MCF 10A (cell line): ENCODE data around the gene CNNM2. TPM values are rescaled to one million over a fixed set of nuclear protein-coding genes. Genes with fewer than 3 reads are reported as not detected.

Experiments
- BruUV-seq: library from RNA; stranded (reverse); fragments of 400-500 nt; replicated peaks from 2 replicates; lab custom pipeline; 2021; lab: Mats Ljungman, UMichigan
- CTCF ChIA-PET: fragments of 300-600 bp; sonication (Branson Sonifier 250); formaldehyde crosslinking; extraction: SDS; loops from one replicate; lab custom pipeline; 2021; ENCODE audit warnings: antibody characterized with exemption, inconsistent platforms; lab: Yijun Ruan, JAX
- POLR2A ChIA-PET: fragments of 300-600, 350-650 bp; sonication (Branson Sonifier 250); formaldehyde crosslinking; extraction: SDS; loops from one replicate; lab custom pipeline; 2020; ENCODE audit warnings: antibody characterized with exemption, inconsistent platforms; lab: Yijun Ruan, JAX
- DNase-seq: peaks from one replicate; pipeline ENCODE4 v3.0.0-alpha.2; 2018; ENCODE audit not compliant: unreplicated experiment
- H3K27ac Mint-ChIP-seq: one replicate; pipeline ENCODE4 v1.8.0; 2022; ENCODE audit warnings: mild to moderate bottlenecking, low read depth, mixed read lengths; ENCODE audit not compliant: unreplicated experiment
- H3K27me3 Mint-ChIP-seq: one replicate; pipeline ENCODE4 v1.8.0; 2022; ENCODE audit warnings: mixed read lengths; ENCODE audit not compliant: insufficient read depth, unreplicated experiment
- H3K36me3 Mint-ChIP-seq: one replicate; pipeline ENCODE4 v1.8.0; 2022; ENCODE audit warnings: mild to moderate bottlenecking, moderate library complexity, mixed read lengths; ENCODE audit not compliant: insufficient read depth, unreplicated experiment
- H3K4me1 Mint-ChIP-seq: one replicate; pipeline ENCODE4 v1.8.0; 2022; ENCODE audit warnings: mixed read lengths; ENCODE audit not compliant: insufficient read depth, unreplicated experiment
- H3K4me3 Mint-ChIP-seq: one replicate; pipeline ENCODE4 v1.8.0; 2022; ENCODE audit warnings: mild to moderate bottlenecking, moderate library complexity, mixed read lengths; ENCODE audit not compliant: unreplicated experiment
- H3K9me3 Mint-ChIP-seq: one replicate; pipeline ENCODE4 v1.8.0; 2022; ENCODE audit warnings: mixed read lengths; ENCODE audit not compliant: unreplicated experiment
- CTCF ChIP-seq: fragments of 200-600 bp; IDR thresholded peaks from one replicate; pipeline ENCODE4 v1.8.0; 2022; ENCODE audit warnings: antibody characterized with exemption, mild to moderate bottlenecking; ENCODE audit not compliant: unreplicated experiment
- intact Hi-C: fragments of 100-400 bp; cut with micrococcal nuclease; formaldehyde crosslinking; loops from 2 replicates; pipeline ENCODE4 v1.14.1; 2022
- total RNA-seq: library from RNA; stranded (reverse); gene quantifications from 2 replicates; pipeline ENCODE4 v1.2.3, GENCODE V29; 2022

Gene CNNM2
- total RNA-seq, 1 experiment from 2014 or later = 5.6 TPM

DNA sequence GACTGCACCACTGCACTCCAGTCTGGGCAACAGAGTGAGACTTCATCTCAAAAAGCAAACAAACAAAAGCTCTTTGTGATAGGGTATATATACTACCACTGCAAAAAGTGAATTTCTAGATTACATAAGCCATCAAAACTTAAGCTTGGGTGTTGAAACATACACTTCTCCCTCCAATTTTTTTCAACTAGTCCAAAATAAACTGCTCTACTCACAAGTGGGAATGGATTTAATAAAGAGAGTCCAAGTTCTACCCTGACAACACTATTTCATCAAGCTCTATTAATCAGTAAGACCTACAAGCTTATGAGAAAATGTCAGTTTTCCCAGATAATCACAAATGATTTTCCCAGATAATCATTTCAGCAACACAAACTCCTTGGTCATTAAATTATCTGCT is 192.3 kb downstream of the CNNM2 start:
- H3K27me3 Mint-ChIP-seq = no peaks in the 10 kb centered on the region
- no peak for TF ChIP-seq CTCF
- peaks cover 28% of the 10 kb centered on the region for H3K36me3 Mint-ChIP-seq
- peaks cover 13% of the 10 kb centered on the region for H3K4me1 Mint-ChIP-seq
- H3K27ac Mint-ChIP-seq = no peak overlapping the region
- DNase-seq = no peak
- BruUV-seq = no TSS peak
- no peaks in the 10 kb centered on the region for H3K9me3 Mint-ChIP-seq
- ChIA-PET CTCF (interaction anchor here (0.5 to 1.1 kb wide), 3 partner anchors 11 to 224 kb away, joined by 3 to 4 read pairs (median 3); no protein-coding TSS in a partner anchor), POLR2A (interaction anchor here (0.9 to 3.1 kb wide), 7 partner anchors 9 to 256 kb away, joined by 3 to 13 read pairs (median 4); partner anchors contain the start of genes BORCS7, CNNM2 and NT5C2)
- no peak overlapping the region for H3K4me3 Mint-ChIP-seq
- intact Hi-C loops = no loop called here

- DNase-seq = peak; percentile 59
- no TSS peak for BruUV-seq
- no peak overlapping the region for H3K27ac Mint-ChIP-seq
- no peak for TF ChIP-seq CTCF
- ChIA-PET POLR2A (interaction anchor here (0.9 to 3.1 kb wide), 9 partner anchors 10 to 257 kb away, joined by 3 to 13 read pairs (median 4); partner anchors contain the start of genes BORCS7, CNNM2 and NT5C2), CTCF (interaction anchor here (0.5 to 1.1 kb wide), 4 partner anchors 12 to 223 kb away, joined by 3 to 4 read pairs (median 3); no protein-coding TSS in a partner anchor)
- H3K36me3 Mint-ChIP-seq = peaks cover 22% of the 10 kb centered on the region
- H3K9me3 Mint-ChIP-seq = no peaks in the 10 kb centered on the region
- no peaks in the 10 kb centered on the region for H3K27me3 Mint-ChIP-seq
- H3K4me1 Mint-ChIP-seq = peaks cover 13% of the 10 kb centered on the region
- intact Hi-C loops = no loop called here
- H3K4me3 Mint-ChIP-seq = no peak overlapping the region
Observed at GRCh38 chr10:103111031-103111917, 193.2 kb downstream of the CNNM2 start.

GRCh38 chr10:103111918-103112877 is 194.1 kb downstream of the CNNM2 start:
- H3K36me3 Mint-ChIP-seq = peaks cover 14% of the 10 kb centered on the region
- no TSS peak for BruUV-seq
- intact Hi-C loops = no loop called here

More at GRCh38 chr10:103111918-103112877, 194.1 kb downstream of the CNNM2 start:
- no peak overlapping the region for H3K27ac Mint-ChIP-seq
- H3K4me3 Mint-ChIP-seq = no peak overlapping the region
- POLR2A ChIA-PET = interaction anchor here (0.7 to 3.1 kb wide), 7 partner anchors 12 to 434 kb away, joined by 3 to 13 read pairs (median 3); partner anchors contain the start of gene NT5C2
- CTCF ChIA-PET = interaction anchor here (0.6 to 0.7 kb wide), 2 partner anchors 9 to 212 kb away, joined by 3 to 5 read pairs; no protein-coding TSS in a partner anchor
- H3K9me3 Mint-ChIP-seq = no peaks in the 10 kb centered on the region
- DNase-seq = no peak
- no peaks in the 10 kb centered on the region for H3K27me3 Mint-ChIP-seq
- TF ChIP-seq CTCF = no peak
- H3K4me1 Mint-ChIP-seq = peaks cover 13% of the 10 kb centered on the region
